Glutamatergic neuron (in vitro differentiated cells): ENCODE data around the gene BCL3. TPM values are rescaled to one million over a fixed set of nuclear protein-coding genes. Genes with fewer than 3 reads are reported as not detected.

Experiments
- DNase-seq: peaks from one replicate; pipeline ENCODE4 v3.0.0; 2022
- H3K27ac Mint-ChIP-seq: one replicate; pipeline ENCODE4 v1.8.0; 2020; ENCODE audit warnings: mild to moderate bottlenecking, mixed read lengths, inconsistent platforms; ENCODE audit not compliant: unreplicated experiment
- H3K27me3 Mint-ChIP-seq: one replicate; pipeline ENCODE4 v1.8.0; 2020; ENCODE audit warnings: mild to moderate bottlenecking, moderate library complexity, mixed read lengths, inconsistent platforms; ENCODE audit not compliant: unreplicated experiment
- H3K36me3 Mint-ChIP-seq: one replicate; pipeline ENCODE4 v1.8.0; 2020; ENCODE audit warnings: mild to moderate bottlenecking, mixed read lengths, inconsistent platforms; ENCODE audit not compliant: unreplicated experiment
- H3K4me1 Mint-ChIP-seq: one replicate; pipeline ENCODE4 v1.8.0; 2020; ENCODE audit warnings: mild to moderate bottlenecking, low read depth, mixed read lengths, inconsistent platforms; ENCODE audit not compliant: unreplicated experiment
- H3K4me3 Mint-ChIP-seq: one replicate; pipeline ENCODE4 v1.8.0; 2020; ENCODE audit warnings: mild to moderate bottlenecking, mixed read lengths, inconsistent platforms; ENCODE audit not compliant: unreplicated experiment
- H3K9me3 Mint-ChIP-seq: one replicate; pipeline ENCODE4 v1.8.0; 2020; ENCODE audit warnings: mild to moderate bottlenecking, moderate library complexity, mixed read lengths, inconsistent platforms; ENCODE audit not compliant: unreplicated experiment
- total RNA-seq: library from RNA; stranded (reverse); fragmentation: NEBNext Ultra II Directional; extraction: Animal tissue kit (Norgen Biotek cat#: 25700); gene quantifications from one replicate; pipeline ENCODE4 v1.2.1, GENCODE V29; 2021; ENCODE audit not compliant: unreplicated experiment
- TF ChIP-seq, protein P1 (sequence below): fragments of 200-600 bp; sonication (generic); IDR thresholded peaks from one replicate; pipeline ENCODE4 v1.5.0; 2021; ENCODE audit not compliant: partially characterized antibody, unreplicated experiment

BCL3 gene
- total RNA-seq, 1 donor from 2014 or later, result 2.4 TPM

- Mint-ChIP-seq H3K27me3 (peaks cover 15% of the 10 kb centered on the region), H3K4me3 (peak overlapping the region; percentile 38), H3K9me3 (peaks cover 2% of the 10 kb centered on the region), H3K4me1 (peaks cover 10% of the 10 kb centered on the region), H3K36me3 (no peaks in the 10 kb centered on the region), H3K27ac (no peak overlapping the region)
- DNase-seq, result no peak
- TF ChIP-seq, protein P1, sequence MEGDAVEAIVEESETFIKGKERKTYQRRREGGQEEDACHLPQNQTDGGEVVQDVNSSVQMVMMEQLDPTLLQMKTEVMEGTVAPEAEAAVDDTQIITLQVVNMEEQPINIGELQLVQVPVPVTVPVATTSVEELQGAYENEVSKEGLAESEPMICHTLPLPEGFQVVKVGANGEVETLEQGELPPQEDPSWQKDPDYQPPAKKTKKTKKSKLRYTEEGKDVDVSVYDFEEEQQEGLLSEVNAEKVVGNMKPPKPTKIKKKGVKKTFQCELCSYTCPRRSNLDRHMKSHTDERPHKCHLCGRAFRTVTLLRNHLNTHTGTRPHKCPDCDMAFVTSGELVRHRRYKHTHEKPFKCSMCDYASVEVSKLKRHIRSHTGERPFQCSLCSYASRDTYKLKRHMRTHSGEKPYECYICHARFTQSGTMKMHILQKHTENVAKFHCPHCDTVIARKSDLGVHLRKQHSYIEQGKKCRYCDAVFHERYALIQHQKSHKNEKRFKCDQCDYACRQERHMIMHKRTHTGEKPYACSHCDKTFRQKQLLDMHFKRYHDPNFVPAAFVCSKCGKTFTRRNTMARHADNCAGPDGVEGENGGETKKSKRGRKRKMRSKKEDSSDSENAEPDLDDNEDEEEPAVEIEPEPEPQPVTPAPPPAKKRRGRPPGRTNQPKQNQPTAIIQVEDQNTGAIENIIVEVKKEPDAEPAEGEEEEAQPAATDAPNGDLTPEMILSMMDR, result no peak
Measured at GRCh38 chr19:44752816-44753625, 4.5 kb downstream of the BCL3 start.

GRCh38 chr19:44753626-44753931 lies 5.1 kb downstream of the BCL3 start:
- TF ChIP-seq, protein P1, result no peak
- DNase-seq, result no peak
- Mint-ChIP-seq H3K9me3 (peaks cover 3% of the 10 kb centered on the region), H3K27ac (no peak overlapping the region), H3K36me3 (no peaks in the 10 kb centered on the region), H3K4me3 (peak overlapping the region; percentile 62), H3K27me3 (peaks cover 14% of the 10 kb centered on the region), H3K4me1 (peaks cover 9% of the 10 kb centered on the region)

GRCh38 chr19:44753932-44754749 lies 5.6 kb downstream of the BCL3 start:
- H3K27ac Mint-ChIP-seq, result no peak overlapping the region
- no peaks in the 10 kb centered on the region for H3K36me3 Mint-ChIP-seq
- TF ChIP-seq, protein P1, result no peak
- peaks cover 3% of the 10 kb centered on the region for H3K9me3 Mint-ChIP-seq
- H3K4me1 Mint-ChIP-seq, result peaks cover 9% of the 10 kb centered on the region
- H3K27me3 Mint-ChIP-seq, result peaks cover 13% of the 10 kb centered on the region
- H3K4me3 Mint-ChIP-seq, result peak overlapping the region; percentile 76
- DNase-seq, result no peak

DNA sequence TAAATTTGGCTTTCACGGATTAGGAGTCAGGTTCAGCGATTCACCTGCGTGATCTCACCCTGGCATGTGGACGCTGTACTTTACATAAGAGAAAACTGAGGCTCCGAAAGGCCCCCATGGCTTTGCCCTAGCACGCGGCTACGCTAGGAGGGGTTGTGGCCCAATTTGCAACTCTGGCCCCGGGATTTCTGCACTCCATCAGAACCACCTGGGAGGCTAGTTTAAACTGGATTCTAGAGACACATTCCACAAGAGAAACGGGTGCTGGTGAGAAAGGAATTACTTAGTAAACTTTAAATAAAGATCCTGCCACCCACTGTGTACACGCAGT lies 6.2 kb downstream of the BCL3 start:
- H3K9me3 Mint-ChIP-seq, result peaks cover 4% of the 10 kb centered on the region
- H3K36me3 Mint-ChIP-seq, result no peaks in the 10 kb centered on the region
- TF ChIP-seq, protein P1, result no peak
- peaks cover 9% of the 10 kb centered on the region for H3K4me1 Mint-ChIP-seq
- H3K4me3 Mint-ChIP-seq, result peak overlapping the region; percentile 76
- DNase-seq, result no peak
- H3K27me3 Mint-ChIP-seq, result peaks cover 14% of the 10 kb centered on the region
- H3K27ac Mint-ChIP-seq, result no peak overlapping the region

DNA sequence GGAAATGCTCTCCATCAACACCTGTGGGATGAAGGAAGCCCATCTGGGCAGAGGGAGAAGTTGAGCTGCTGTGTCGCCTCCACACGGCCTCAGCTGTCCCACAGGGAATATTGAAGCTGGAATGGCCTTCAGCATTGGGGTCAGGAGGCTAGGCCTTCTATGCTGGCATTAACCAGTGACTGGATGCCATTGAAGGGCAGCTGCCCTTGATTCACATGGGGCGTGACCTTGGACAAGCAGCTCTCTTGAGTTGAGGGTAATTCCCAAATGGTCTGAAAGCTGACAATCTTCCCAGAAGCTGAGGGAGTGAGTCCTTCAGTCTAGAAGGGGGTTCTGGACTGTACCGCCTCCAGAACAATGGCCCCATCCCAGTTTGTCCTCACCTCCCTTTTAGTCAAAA lies 6.7 kb downstream of the BCL3 start:
- Mint-ChIP-seq H3K9me3 (peaks cover 6% of the 10 kb centered on the region), H3K27me3 (peaks cover 13% of the 10 kb centered on the region), H3K4me3 (peak overlapping the region; percentile 76), H3K4me1 (peaks cover 9% of the 10 kb centered on the region), H3K36me3 (no peaks in the 10 kb centered on the region), H3K27ac (no peak overlapping the region)
- TF ChIP-seq, protein P1, result no peak
- no peak for DNase-seq
